GM12872 (cell line): ENCODE data around the gene CFAP210.

Experiments used
- TF ChIP-seq, protein P1 (sequence below): IDR thresholded peaks from 3 replicates; pipeline ENCODE4 v1.5.1; 2011; ENCODE audit warnings: low read depth, mild to moderate bottlenecking, low read length, moderate library complexity; ENCODE audit not compliant: insufficient read depth

CFAP210 gene

DNA sequence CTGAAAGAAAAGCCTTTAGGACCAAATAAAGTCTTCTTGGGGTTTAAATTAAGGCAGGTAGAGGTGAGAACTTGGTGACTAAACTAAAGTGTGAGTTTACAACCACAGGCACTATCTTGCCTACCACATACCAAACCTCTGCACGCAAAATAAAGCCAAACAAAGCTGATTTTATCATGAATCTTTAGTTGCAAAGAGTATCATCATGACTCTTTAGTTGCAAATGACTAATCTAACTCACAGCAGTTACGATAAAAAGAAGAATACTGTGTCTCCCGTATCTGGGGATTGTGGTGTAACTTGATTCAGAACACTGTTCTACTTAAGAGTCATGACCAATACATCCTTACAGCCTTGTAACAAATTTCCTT, 11.2 kb downstream of the CFAP210 start:
- TF ChIP-seq, protein P1, sequence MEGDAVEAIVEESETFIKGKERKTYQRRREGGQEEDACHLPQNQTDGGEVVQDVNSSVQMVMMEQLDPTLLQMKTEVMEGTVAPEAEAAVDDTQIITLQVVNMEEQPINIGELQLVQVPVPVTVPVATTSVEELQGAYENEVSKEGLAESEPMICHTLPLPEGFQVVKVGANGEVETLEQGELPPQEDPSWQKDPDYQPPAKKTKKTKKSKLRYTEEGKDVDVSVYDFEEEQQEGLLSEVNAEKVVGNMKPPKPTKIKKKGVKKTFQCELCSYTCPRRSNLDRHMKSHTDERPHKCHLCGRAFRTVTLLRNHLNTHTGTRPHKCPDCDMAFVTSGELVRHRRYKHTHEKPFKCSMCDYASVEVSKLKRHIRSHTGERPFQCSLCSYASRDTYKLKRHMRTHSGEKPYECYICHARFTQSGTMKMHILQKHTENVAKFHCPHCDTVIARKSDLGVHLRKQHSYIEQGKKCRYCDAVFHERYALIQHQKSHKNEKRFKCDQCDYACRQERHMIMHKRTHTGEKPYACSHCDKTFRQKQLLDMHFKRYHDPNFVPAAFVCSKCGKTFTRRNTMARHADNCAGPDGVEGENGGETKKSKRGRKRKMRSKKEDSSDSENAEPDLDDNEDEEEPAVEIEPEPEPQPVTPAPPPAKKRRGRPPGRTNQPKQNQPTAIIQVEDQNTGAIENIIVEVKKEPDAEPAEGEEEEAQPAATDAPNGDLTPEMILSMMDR: no peak

DNA sequence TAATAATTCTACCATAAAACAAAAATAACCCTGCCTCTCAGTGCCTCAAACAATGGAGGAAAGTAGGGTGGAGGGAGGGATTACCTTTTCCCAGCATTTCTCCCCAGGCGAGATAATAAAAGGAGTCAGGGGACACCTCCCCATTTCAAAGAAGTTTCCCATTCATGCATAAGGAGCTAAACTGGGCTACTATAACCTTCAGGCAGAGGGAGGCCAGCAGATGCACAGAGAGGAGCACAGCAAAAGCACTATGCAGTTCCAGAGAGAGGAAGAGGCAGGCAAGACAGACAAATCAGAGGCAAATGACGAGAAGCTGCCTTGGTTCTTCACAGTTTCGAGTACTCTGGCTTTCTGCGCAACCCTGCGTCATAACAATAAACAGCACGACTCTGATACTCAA, 17.4 kb downstream of the CFAP210 start:
- TF ChIP-seq, protein P1: no peak

DNA sequence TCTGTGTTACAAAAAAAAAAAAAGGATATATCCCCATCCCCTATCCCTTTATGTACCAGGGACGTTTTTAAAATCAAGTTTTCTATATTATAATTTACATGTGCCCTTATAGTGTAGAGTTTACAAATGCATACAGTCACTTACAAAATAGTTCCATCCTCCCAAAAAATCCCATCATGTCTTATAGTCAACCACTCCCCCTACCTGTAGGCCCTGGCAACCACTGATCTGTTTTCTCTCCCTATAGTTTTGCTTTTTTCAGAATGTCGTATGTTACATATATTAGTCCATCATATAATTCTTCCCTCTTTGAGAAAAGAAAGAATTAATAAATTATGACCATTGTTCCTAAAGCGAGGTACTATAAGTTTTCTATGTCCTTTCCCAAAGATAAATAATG, 17.8 kb downstream of the CFAP210 start:
- TF ChIP-seq, protein P1: peak; percentile 23; the same call in 1 of the 3 replicates

DNA sequence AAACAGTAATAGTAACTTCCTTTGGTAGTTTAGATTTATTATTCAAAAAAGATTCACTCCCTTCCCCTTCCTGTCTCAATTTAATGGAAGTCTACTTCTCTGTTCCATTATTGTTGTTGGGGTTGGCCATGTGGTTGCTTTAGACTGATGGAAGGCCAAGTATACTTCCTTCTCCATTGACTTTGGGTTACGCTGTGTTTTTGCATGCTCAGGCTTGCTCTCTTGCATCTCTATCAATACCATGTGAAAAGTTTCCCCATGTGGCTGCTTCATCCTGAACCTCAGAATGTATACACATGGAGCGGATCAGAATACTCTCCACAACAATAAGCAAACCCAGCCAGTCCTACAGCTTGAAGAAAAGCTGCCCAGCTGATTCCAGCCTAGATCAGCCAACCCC, 20.3 kb downstream of the CFAP210 start:
- TF ChIP-seq, protein P1: no peak

DNA sequence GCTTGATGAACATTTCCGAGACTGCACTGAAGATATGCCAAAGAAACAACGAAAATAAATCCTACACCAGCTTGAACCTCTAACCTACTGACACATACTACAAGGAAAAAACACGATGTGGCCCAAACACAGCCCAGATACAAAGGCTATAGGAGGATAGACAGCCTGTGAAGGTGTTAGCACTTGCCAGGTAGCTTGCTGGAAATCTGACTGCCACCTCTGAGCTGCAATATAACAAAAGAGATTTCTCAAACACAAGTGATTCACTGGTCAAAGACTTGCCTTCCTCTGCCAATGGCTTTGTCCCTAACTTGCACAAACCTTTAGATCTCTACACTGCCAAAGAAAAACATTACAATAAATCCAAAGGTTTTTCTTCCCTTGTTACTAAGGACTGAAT, 21.1 kb downstream of the CFAP210 start:
- TF ChIP-seq, protein P1: no peak

DNA sequence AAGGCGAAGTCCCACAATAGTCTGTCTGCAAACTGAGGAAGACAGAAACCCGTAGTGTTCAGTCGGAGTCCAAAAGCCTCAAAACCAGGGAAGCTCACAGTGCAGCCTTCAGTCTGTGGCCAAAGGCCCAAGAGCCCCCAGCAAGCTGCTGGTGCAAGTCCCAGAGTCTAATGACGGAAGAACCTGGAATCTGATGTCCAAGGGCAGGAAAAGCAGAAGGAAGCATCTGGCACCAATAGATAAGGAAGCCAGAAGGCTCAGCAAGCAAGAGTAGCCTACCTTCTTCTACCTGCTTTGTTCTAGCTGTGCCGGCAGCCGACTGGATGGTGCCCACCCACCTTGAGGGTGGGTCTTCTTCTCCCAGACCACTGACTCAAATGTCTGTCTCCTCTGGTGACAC, 21.8 kb downstream of the CFAP210 start:
- TF ChIP-seq, protein P1: no peak

DNA sequence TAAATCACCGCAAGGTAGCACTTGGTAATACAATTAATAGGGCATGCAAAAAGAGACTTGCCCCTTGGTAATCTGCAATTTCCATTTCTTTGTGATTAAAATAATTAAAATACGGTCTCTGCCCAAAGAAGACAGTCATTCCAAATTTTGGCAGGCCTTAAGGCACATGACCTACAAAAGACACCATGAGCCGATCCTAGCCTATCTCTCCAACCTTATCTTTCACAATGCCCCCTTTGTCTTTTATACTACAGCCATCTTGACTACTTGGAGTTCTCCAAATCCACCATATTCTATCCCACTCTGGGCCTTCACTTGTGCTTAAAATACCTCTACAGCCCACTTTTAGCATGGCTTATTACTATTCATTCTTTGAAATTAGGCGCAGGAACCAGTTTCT, 23.3 kb downstream of the CFAP210 start:
- TF ChIP-seq, protein P1: no peak

DNA sequence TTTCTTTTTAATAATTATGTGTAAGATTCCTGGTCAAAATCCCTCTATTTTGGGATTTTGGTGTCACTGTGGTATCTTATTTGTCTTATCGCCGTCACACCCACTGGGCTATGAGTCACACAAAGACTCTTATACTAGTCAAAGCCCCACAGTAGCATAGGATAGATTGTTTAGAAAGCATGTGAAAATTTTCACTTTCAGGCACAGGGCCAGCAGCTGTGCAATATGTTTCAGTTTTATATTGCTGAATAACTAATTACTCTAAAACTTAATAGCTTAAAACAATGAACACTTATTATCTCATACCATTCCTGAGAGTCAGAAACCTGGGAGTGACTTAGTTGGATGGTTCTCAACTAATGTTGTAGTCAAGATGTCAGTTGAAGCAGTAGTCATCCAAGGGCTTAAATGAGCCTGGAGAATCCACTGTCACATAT, 24.0 kb downstream of the CFAP210 start:
- TF ChIP-seq, protein P1: no peak
